Adrenal gland (tissue), 5 donors: ENCODE measurements around the gene MEIS3.

Experiments
- CTCF ChIP-seq, 6 experiments: fragments of 450-650 bp in 4 of 6; fragments of 200-600 bp in 2 of 6; sonication (generic) in 1 of 6; IDR thresholded peaks; 1 replicate in 5 of 6; 2 replicates in 1 of 6; pipeline versions ENCODE4 v1.5.1 to v1.8.0; 2016 to 2021; ENCODE audit warnings: antibody characterized with exemption in 6 of 6, mild to moderate bottlenecking in 2 of 6, moderate library complexity in 1 of 6
- POLR2A ChIP-seq, 2 donors: fragments of 450-650 bp; IDR thresholded peaks; one replicate each; pipeline ENCODE4 v1.6.1; 2017; ENCODE audit warnings: antibody characterized with exemption in 2 of 2, mild to moderate bottlenecking in 2 of 2, moderate library complexity in 1 of 2
- donor health status: DM: no; HTN: no; CAD: no.

- TF ChIP-seq CTCF (IDR thresholded peaks at IDR 0.05) (no peak), POLR2A (IDR thresholded peaks at IDR 0.05) (no peak)
Observed at GRCh38 chr19:47389150-47389556, 30.2 kb downstream of the MEIS3 start.
